Suprapubic skin (tissue), 4 donors: Measurements from ENCODE around the gene DCTD. TPM values are rescaled to one million over a fixed set of nuclear protein-coding genes. Genes with fewer than 3 reads are reported as not detected.

Experiments
- DNase-seq, 2 donors: peaks; one replicate each; pipeline ENCODE4 v3.0.0-alpha.2; 2019; ENCODE audit warnings: low spot score in 2 of 2
- H3K27ac ChIP-seq: fragments of 200-600 bp; sonication (generic); one replicate; pipeline ENCODE4 v1.5.1; 2019
- H3K27me3 ChIP-seq: fragments of 200-600 bp; sonication (generic); one replicate; pipeline ENCODE4 v1.5.1; 2019
- H3K36me3 ChIP-seq: fragments of 200-600 bp; sonication (generic); one replicate; pipeline ENCODE4 v1.5.1; 2019
- H3K4me1 ChIP-seq: fragments of 200-600 bp; sonication (generic); one replicate; pipeline ENCODE4 v1.5.1; 2019
- H3K4me3 ChIP-seq: fragments of 200-600 bp; sonication (generic); one replicate; pipeline ENCODE4 v1.5.1; 2019; ENCODE audit warnings: mild to moderate bottlenecking
- H3K9me3 ChIP-seq: fragments of 200-600 bp; sonication (generic); one replicate; pipeline ENCODE4 v1.5.1; 2019
- CTCF ChIP-seq, 2 donors: fragments of 200-600 bp in 1 of 2; fragments of 450-650 bp in 1 of 2; sonication (generic) in 1 of 2; IDR thresholded peaks; one replicate each; pipeline ENCODE4 v1.5.1; 2016 to 2019; ENCODE audit warnings: antibody characterized with exemption in 2 of 2, mild to moderate bottlenecking in 1 of 2, moderate library complexity in 1 of 2
- EP300 ChIP-seq: sonication (generic); formaldehyde crosslinking; IDR thresholded peaks from one replicate; pipeline ENCODE4 v1.6.1; 2017; ENCODE audit warnings: antibody characterized with exemption
- POLR2A ChIP-seq, 2 donors: fragments of 450-650 bp; IDR thresholded peaks; one replicate each; pipeline ENCODE4 v1.6.1; 2017; ENCODE audit warnings: antibody characterized with exemption in 2 of 2, mild to moderate bottlenecking in 2 of 2, moderate library complexity in 2 of 2
- POLR2AphosphoS5 ChIP-seq, 3 donors: sonication (generic); formaldehyde crosslinking; IDR thresholded peaks; one replicate each; pipeline ENCODE4 v1.6.1; 2017; ENCODE audit warnings: antibody characterized with exemption in 3 of 3
- WGBS: methylation state at CpG from one replicate; pipeline ENCODE4 v1.1.5; 2018; 5-methylcytosine and 5-hydroxymethylcytosine counted together
- total RNA-seq, 4 donors: library from RNA; depleted of rRNA; stranded (reverse); fragments of >200 nt; gene quantifications; one replicate each; pipeline ENCODE4 v1.1.0, GENCODE V29; 2016

DCTD gene
- total RNA-seq, 4 donors from 2014 or later = 32.7 to 40.7 (median 38.9) TPM

DNA sequence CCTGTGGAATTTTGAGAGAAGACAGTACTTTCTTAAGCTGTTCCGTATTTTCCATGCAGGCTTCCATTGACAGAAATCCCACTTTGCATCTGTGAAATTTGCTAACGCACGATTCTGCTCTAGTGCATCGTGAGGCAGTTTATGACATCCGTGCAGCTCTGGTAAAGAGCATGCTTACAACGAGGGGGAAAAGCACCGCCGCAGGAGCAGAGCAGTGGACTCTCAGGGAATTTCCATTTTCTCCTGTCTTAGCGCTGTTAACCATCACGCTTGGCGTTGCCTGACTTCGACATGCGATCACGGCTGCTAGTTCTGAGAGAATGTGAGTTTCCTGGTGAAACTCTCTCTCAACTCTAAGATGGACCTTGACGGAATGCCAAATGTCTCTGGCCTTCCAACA is 43.9 kb downstream of the DCTD start:
- H3K9me3 ChIP-seq = no peaks in the 10 kb centered on the region
- H3K4me1 ChIP-seq = no peaks in the 10 kb centered on the region
- no peak overlapping the region for H3K4me3 ChIP-seq
- H3K36me3 ChIP-seq = no peaks in the 10 kb centered on the region
- H3K27me3 ChIP-seq = no peaks in the 10 kb centered on the region
- TF ChIP-seq EP300 (no peak), POLR2A (IDR thresholded peaks at IDR 0.05) (no peak), CTCF (IDR thresholded peaks at IDR 0.05) (no peak), POLR2AphosphoS5 (IDR thresholded peaks at IDR 0.05) (no peak)
- DNase-seq = no peak
- 94% methylated on average over 15 of the region's 15 CpGs for WGBS
- H3K27ac ChIP-seq = no peak overlapping the region

GRCh38 chr4:182872886-182873285 is 44.3 kb downstream of the DCTD start:
- DNase-seq = no peak
- H3K36me3 ChIP-seq = no peaks in the 10 kb centered on the region
- no peaks in the 10 kb centered on the region for H3K4me1 ChIP-seq
- no peaks in the 10 kb centered on the region for H3K9me3 ChIP-seq
- H3K4me3 ChIP-seq = no peak overlapping the region
- no peak for TF ChIP-seq POLR2AphosphoS5 (IDR thresholded peaks at IDR 0.05)
- TF ChIP-seq POLR2A (IDR thresholded peaks at IDR 0.05) = no peak
- no peak for TF ChIP-seq CTCF (IDR thresholded peaks at IDR 0.05)
- no peak for TF ChIP-seq EP300
- no peak overlapping the region for H3K27ac ChIP-seq
- no peaks in the 10 kb centered on the region for H3K27me3 ChIP-seq
- WGBS = 98% methylated on average over 13 of the region's 13 CpGs

DNA sequence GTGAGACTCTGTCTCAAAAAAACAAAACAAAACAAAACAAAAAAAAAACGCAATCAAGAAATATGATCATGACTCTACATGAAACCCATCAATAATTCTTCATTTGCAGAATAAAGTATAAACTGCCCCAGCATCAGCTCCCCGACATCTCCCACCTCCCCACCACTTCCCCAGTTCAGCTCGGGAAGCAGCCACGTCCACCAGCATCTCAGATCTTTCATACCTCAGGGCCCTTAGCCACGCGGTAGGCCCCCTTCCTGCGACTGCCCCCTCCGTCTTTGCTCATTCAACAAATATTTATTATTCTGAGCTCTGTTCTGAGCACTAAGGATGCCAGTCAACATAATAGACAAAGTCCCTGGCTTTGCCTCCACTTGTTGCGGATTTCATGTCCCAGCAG is 45.6 kb downstream of the DCTD start:
- Histone ChIP-seq H3K4me1 (no peaks in the 10 kb centered on the region), H3K36me3 (no peaks in the 10 kb centered on the region), H3K27ac (no peak overlapping the region), H3K9me3 (no peaks in the 10 kb centered on the region), H3K4me3 (no peak overlapping the region), H3K27me3 (no peaks in the 10 kb centered on the region)
- no peak for DNase-seq
- no peak for TF ChIP-seq EP300
- TF ChIP-seq POLR2AphosphoS5 (IDR thresholded peaks at IDR 0.05) = no peak
- no peak for TF ChIP-seq CTCF (IDR thresholded peaks at IDR 0.05)
- no peak for TF ChIP-seq POLR2A (IDR thresholded peaks at IDR 0.05)
- WGBS = 81% methylated on average over 9 of the region's 9 CpGs

DNA sequence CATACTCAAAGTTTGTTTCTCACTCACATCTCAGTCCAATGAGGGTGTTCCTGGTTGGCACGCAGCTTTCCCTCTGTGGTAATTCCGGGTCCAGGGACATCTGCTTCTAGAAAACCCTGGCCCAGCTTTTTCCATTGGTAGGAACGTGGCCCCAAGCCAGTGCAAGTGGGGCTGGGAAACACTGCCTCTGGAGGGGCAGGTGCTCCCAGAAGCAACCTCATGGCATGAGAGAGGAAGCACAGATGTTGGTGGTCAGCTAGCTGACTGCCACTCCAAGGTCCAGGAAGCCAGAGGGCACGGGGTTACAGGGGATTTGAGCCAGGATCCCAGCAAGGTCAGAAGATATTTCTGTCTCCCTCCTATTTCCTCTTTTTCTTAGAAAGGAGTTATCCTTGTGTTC is 47.5 kb downstream of the DCTD start:
- no peak for DNase-seq
- TF ChIP-seq POLR2A (IDR thresholded peaks at IDR 0.05) (no peak), CTCF (IDR thresholded peaks at IDR 0.05) (no peak), EP300 (no peak), POLR2AphosphoS5 (IDR thresholded peaks at IDR 0.05) (no peak)
- Histone ChIP-seq H3K4me3 (no peak overlapping the region), H3K4me1 (no peaks in the 10 kb centered on the region), H3K27me3 (no peaks in the 10 kb centered on the region), H3K27ac (no peak overlapping the region), H3K36me3 (no peaks in the 10 kb centered on the region), H3K9me3 (no peaks in the 10 kb centered on the region)
- WGBS = 64% methylated on average over 4 of the region's 4 CpGs

DNA sequence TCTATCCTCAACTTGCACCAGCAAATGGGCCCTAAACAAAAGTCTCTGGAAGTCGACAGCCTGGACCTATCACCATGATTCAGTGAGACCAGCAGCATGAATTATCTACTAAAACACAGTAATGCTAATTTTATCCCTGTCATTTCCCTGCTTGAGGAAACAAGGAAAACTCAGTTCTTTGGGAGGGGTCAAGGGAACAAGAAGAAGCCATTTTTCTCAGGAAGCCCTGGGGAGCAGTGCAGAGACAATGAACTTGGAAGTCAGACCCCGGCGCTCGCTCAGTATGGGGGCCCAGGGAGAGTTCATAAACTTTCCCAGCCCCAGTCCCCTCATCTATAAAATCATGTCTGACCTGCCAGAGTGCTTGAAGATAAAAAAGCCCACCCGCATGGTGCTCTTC is 50.4 kb downstream of the DCTD start:
- Histone ChIP-seq H3K27ac (no peak overlapping the region), H3K4me3 (no peak overlapping the region), H3K9me3 (no peaks in the 10 kb centered on the region), H3K4me1 (peaks cover 7% of the 10 kb centered on the region), H3K27me3 (no peaks in the 10 kb centered on the region), H3K36me3 (no peaks in the 10 kb centered on the region)
- 82% methylated on average over 5 of the region's 5 CpGs for WGBS
- TF ChIP-seq CTCF (IDR thresholded peaks at IDR 0.05) (no peak), POLR2AphosphoS5 (IDR thresholded peaks at IDR 0.05) (no peak), EP300 (no peak), POLR2A (IDR thresholded peaks at IDR 0.05) (no peak)
- DNase-seq = no peak
